ENCODE results near the gene TRIB2.

TRIB2 gene

DNA sequence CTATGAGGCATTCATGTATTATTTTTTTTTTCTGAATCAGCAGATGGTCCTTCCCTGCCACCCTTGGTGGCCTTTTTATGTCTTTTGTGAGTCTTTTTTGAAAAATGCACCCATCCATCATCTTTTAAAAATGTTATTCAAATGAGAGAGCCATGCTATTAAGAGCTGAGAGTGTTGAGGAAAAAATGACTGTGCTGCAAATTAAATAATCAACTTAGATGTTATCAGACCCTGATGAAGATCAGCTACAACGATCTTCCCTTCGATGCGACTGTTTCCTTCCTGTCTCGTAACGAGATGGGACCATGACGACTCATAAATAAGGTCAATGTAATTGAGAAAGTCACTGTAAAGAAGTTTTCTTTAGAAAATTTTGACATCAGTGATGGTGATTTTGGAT is 44.4 kb downstream of the TRIB2 start:
- DNase-seq (ENCODE audit: low read depth, low spot score): no peak
- H3K27ac ChIP-seq: no peak overlapping the region
- no peak overlapping the region for H3K9ac ChIP-seq (ENCODE audit: insufficient read length)
- TF ChIP-seq EZH2 (IDR thresholded peaks at IDR 0.05) (no peak), FOXP2 (optimal IDR thresholded peaks at IDR 0.05; ENCODE audit: control extremely low read depth, extremely low read length, insufficient read depth) (no peak), POLR2AphosphoS5 (IDR thresholded peaks at IDR 0.05; ENCODE audit: borderline replicate concordance, low read depth, low read length) (no peak)
- no peaks in the 10 kb centered on the region for H3K9me3 ChIP-seq (ENCODE audit: low read depth, low read length)
- no peak overlapping the region for H3K4me3 ChIP-seq
- no peaks in the 10 kb centered on the region for H3K36me3 ChIP-seq (ENCODE audit: insufficient read depth, low read length)

DNA sequence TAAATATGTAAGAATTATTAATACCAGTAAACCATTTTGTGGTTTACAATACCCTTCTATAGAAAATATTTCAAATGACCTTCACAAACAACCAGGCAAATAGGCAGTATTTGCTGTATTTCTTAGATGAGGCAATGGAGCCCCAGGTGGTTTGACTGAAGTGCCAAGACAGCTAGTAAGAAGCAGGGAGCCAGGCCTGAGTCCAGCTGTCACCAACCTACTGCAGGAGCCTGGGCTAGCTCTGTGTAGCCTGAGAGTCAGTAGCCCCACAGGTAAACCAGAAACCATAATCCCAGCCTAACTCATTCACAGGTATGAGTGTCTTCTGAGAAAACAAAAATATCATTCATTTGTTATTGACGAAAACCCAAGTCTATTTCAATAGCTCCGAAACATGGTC is 45.6 kb downstream of the TRIB2 start:
- no peak overlapping the region for H3K9ac ChIP-seq (ENCODE audit: insufficient read length)
- no peak overlapping the region for H3K4me3 ChIP-seq
- no peaks in the 10 kb centered on the region for H3K36me3 ChIP-seq (ENCODE audit: insufficient read depth, low read length)
- no peak overlapping the region for H3K27ac ChIP-seq
- TF ChIP-seq POLR2AphosphoS5 (IDR thresholded peaks at IDR 0.05; ENCODE audit: borderline replicate concordance, low read depth, low read length) (no peak), EZH2 (IDR thresholded peaks at IDR 0.05) (no peak), FOXP2 (optimal IDR thresholded peaks at IDR 0.05; ENCODE audit: control extremely low read depth, extremely low read length, insufficient read depth) (no peak)
- no peaks in the 10 kb centered on the region for H3K9me3 ChIP-seq (ENCODE audit: low read depth, low read length)
- DNase-seq (ENCODE audit: low read depth, low spot score): no peak

DNA sequence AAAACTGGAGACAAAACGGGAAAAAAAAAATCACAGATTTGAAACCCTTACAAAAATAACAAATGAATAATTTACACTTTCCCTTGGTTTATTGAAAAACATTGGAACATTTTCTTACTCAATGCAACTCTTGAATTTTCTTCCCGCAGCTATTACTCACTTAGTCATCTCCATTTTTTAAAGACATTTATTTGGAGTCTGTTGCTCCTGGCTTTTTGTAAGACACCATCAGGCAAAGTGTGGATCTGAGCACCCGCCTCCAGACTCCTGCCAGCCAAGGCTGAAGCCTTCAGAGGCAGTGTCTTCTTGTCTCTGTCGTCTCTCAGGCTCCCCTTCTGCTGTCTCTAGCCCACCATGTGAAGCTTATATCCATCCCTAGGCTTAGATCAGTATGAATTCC is 46.2 kb downstream of the TRIB2 start:
- no peak overlapping the region for H3K4me3 ChIP-seq
- TF ChIP-seq FOXP2 (optimal IDR thresholded peaks at IDR 0.05; ENCODE audit: control extremely low read depth, extremely low read length, insufficient read depth) (no peak), POLR2AphosphoS5 (IDR thresholded peaks at IDR 0.05; ENCODE audit: borderline replicate concordance, low read depth, low read length) (no peak), EZH2 (IDR thresholded peaks at IDR 0.05) (no peak)
- no peaks in the 10 kb centered on the region for H3K36me3 ChIP-seq (ENCODE audit: insufficient read depth, low read length)
- no peak overlapping the region for H3K27ac ChIP-seq
- H3K9ac ChIP-seq (ENCODE audit: insufficient read length): no peak overlapping the region
- H3K9me3 ChIP-seq (ENCODE audit: low read depth, low read length): no peaks in the 10 kb centered on the region
- no peak for DNase-seq (ENCODE audit: low read depth, low spot score)

DNA sequence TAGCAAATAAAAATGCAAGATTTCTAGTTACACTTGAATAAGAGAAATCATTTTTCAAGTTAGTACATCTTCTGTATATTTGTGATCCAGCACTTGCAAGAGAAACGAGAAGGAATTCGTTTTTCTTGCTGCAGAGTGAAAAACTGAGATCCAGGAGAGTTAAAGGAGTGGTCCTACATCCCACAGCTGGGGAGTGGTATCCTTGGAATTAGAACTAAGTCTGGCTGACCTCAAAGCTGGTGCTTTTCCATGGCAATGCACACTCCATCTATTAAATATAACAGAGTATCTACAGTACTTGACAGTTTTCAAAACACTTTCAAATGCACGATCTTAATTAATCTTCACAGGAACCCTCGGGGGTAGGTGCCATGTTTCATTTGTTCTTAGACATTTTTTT is 46.8 kb downstream of the TRIB2 start:
- no peaks in the 10 kb centered on the region for H3K9me3 ChIP-seq (ENCODE audit: low read depth, low read length)
- no peak overlapping the region for H3K27ac ChIP-seq
- H3K9ac ChIP-seq (ENCODE audit: insufficient read length): no peak overlapping the region
- TF ChIP-seq FOXP2 (optimal IDR thresholded peaks at IDR 0.05; ENCODE audit: control extremely low read depth, extremely low read length, insufficient read depth) (no peak), POLR2AphosphoS5 (IDR thresholded peaks at IDR 0.05; ENCODE audit: borderline replicate concordance, low read depth, low read length) (no peak), EZH2 (IDR thresholded peaks at IDR 0.05) (no peak)
- H3K36me3 ChIP-seq (ENCODE audit: insufficient read depth, low read length): no peaks in the 10 kb centered on the region
- DNase-seq (ENCODE audit: low read depth, low spot score): no peak
- H3K4me3 ChIP-seq: no peak overlapping the region

DNA sequence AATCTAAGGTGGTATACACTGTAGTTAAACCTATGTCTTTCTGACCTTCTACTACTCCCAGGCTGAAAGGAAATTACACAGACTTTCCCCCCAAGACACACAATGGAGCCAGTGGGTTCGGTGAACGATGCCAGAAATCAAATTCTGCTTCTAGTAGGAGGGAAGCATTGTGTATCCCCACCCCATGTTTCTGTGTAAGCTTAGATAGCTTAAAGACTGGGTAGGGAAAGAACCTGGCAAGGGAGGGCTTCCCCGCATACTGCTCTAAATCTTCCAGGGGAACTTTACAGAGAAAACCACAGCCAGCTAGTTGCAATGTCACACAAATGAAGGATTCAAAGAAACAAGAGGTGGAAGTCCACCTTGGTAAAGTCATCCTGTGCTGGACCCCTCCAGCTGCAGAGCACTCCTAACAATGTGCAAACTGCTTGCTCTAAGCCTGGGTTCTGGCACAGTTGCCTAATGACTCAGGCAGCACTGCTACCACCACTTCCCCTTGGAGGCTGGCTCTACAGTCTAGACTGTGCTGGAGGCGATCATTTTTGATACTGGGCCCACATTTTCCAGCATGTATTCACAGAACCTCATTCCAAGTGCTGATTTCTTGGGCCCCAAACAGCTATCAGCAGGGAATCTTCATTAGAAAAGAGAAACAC is 47.5 kb downstream of the TRIB2 start:
- DNase-seq (ENCODE audit: low read depth, low spot score): no peak
- TF ChIP-seq FOXP2 (optimal IDR thresholded peaks at IDR 0.05; ENCODE audit: control extremely low read depth, extremely low read length, insufficient read depth) (no peak), EZH2 (IDR thresholded peaks at IDR 0.05) (no peak), POLR2AphosphoS5 (IDR thresholded peaks at IDR 0.05; ENCODE audit: borderline replicate concordance, low read depth, low read length) (no peak)
- no peak overlapping the region for H3K9ac ChIP-seq (ENCODE audit: insufficient read length)
- H3K4me3 ChIP-seq: no peak overlapping the region
- H3K9me3 ChIP-seq (ENCODE audit: low read depth, low read length): no peaks in the 10 kb centered on the region
- H3K36me3 ChIP-seq (ENCODE audit: insufficient read depth, low read length): no peaks in the 10 kb centered on the region
- H3K27ac ChIP-seq: no peak overlapping the region

DNA sequence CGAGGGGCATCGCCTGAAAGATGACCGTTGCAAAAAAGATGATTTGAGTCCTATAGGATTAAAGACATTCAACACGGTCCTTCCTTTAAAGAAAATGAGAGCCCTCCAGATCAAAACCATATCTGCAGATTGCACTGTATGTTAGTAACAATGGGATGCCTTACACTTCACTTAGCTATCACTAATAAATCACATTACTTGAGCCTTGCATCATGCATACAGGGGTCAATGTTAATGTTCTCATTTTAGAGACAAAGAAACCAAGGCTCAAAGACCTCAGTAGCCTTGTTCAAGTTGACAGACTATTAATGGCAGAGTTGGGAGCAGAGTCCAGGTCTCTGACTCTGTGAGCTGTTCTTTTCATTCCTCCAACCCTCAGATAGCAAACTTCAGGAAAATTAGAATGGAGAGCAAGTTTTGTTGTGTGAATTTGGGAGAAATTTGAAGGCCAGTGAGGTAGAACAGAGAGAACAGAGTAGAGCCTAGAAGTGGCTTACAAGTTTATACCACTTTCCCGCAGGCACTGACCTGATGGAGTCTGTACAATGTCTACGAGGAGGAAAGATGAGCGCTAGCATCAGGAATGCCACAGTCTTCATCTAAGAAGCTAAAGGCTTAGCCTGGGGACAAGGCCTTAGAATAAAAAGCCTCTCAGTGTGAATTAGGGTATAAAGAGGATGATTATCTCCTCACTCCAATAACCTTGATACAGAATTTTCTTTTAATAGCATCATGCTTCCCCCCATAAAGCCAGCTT is 48.3 kb downstream of the TRIB2 start:
- no peaks in the 10 kb centered on the region for H3K36me3 ChIP-seq (ENCODE audit: insufficient read depth, low read length)

DNA sequence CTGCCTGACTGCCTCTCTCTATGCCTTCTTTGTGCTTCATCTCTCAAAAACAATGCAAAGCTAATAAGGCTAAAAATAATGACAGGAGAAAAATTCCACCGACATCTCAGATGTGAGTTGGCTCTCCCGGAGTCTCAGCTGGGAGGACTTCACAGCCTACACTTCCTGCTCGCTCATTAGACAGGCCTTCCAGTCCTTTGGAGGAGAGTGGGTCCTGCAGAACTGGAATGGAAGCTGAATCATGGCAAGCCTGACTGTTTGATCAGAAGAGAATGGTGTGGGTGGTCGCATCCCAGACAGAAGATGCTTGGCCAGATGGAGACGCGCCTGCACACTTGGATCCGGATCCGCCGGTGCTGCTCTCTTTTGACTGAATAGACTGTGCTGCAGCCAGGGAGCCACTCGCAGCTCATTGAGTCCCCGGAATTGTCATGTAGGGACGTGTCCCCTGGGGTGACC is 49.7 kb downstream of the TRIB2 start:
- TF ChIP-seq EZH2 (IDR thresholded peaks at IDR 0.05) (no peak), POLR2AphosphoS5 (IDR thresholded peaks at IDR 0.05; ENCODE audit: borderline replicate concordance, low read depth, low read length) (no peak), FOXP2 (optimal IDR thresholded peaks at IDR 0.05; ENCODE audit: control extremely low read depth, extremely low read length, insufficient read depth) (no peak)
- Histone ChIP-seq H3K4me3 (no peak overlapping the region), H3K27ac (no peak overlapping the region), H3K9me3 (ENCODE audit: low read depth, low read length) (no peaks in the 10 kb centered on the region), H3K36me3 (ENCODE audit: insufficient read depth, low read length) (no peaks in the 10 kb centered on the region), H3K9ac (ENCODE audit: insufficient read length) (no peak overlapping the region)
- DNase-seq (ENCODE audit: low read depth, low spot score): no peak

More for the DNA sequence above, 48.3 kb downstream of the TRIB2 start:
- no peak for TF ChIP-seq FOXP2 (optimal IDR thresholded peaks at IDR 0.05; ENCODE audit: control extremely low read depth, extremely low read length, insufficient read depth)
- no peak for TF ChIP-seq POLR2AphosphoS5 (IDR thresholded peaks at IDR 0.05; ENCODE audit: borderline replicate concordance, low read depth, low read length)
- TF ChIP-seq EZH2 (IDR thresholded peaks at IDR 0.05): no peak
- no peak for DNase-seq (ENCODE audit: low read depth, low spot score)
- H3K9ac ChIP-seq (ENCODE audit: insufficient read length): no peak overlapping the region
- no peak overlapping the region for H3K4me3 ChIP-seq
- H3K27ac ChIP-seq: no peak overlapping the region
- no peaks in the 10 kb centered on the region for H3K9me3 ChIP-seq (ENCODE audit: low read depth, low read length)

DNA sequence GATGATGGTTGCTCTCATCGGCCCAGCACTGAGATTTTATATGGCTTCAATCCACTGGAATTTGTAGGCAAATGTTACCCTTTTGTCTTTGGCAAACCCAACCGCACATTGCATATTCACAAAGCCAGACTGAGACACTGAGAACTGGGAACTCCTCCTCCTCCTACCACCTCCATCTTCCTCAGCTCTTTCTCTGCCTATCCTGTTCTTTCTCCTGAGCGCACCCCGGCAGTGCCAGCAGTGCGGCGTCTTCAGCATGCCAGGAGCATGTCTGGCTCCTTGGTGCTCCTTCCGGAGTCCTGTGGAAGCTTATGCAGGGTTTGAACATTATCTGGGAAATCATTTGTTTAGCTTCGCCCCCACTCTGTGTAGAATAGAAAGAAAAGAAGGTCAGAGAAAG is 50.8 kb downstream of the TRIB2 start:
- H3K9ac ChIP-seq (ENCODE audit: insufficient read length): no peak overlapping the region
- DNase-seq (ENCODE audit: low read depth, low spot score): no peak
- TF ChIP-seq EZH2 (IDR thresholded peaks at IDR 0.05) (no peak), POLR2AphosphoS5 (IDR thresholded peaks at IDR 0.05; ENCODE audit: borderline replicate concordance, low read depth, low read length) (no peak), FOXP2 (optimal IDR thresholded peaks at IDR 0.05; ENCODE audit: control extremely low read depth, extremely low read length, insufficient read depth) (no peak)
- no peak overlapping the region for H3K4me3 ChIP-seq
- no peaks in the 10 kb centered on the region for H3K9me3 ChIP-seq (ENCODE audit: low read depth, low read length)
- H3K27ac ChIP-seq: no peak overlapping the region
- no peaks in the 10 kb centered on the region for H3K36me3 ChIP-seq (ENCODE audit: insufficient read depth, low read length)
